ENCODE data around the gene NXPH2.

The NXPH2 gene

DNA sequence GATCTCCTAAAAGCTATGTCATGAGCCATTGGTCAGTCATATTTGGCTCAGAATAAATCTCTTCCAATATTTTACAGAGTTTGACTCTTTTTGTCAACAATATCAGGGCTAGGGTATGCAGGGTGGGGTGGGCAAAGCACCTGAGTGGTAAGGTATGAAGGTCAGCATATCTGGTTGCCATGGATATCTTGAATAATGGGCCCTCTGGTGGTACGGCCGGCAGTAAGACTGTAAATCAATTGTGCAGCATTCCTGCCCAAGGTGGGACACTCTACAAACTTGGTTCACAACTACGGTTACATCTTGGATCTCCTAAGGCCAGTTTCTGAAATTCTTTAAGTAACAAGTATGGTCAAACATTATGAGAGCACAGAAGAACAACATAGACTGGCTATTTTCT is 159.1 kb downstream of the NXPH2 start:
- H3K4me3 ChIP-seq (ENCODE audit: insufficient read length, low read depth) = no peak overlapping the region
- no peak for DNase-seq (ENCODE audit: low read depth, low spot score)
- no peaks in the 10 kb centered on the region for H3K9me3 ChIP-seq (ENCODE audit: insufficient read depth, low read length)
- no peaks in the 10 kb centered on the region for H3K27me3 ChIP-seq (ENCODE audit: insufficient read depth, insufficient read length)
- H3K9ac ChIP-seq (ENCODE audit: insufficient read length, low read depth) = no peak overlapping the region
- TF ChIP-seq YY1 (IDR thresholded peaks at IDR 0.05; ENCODE audit: insufficient read depth, insufficient read length) (no peak), SUZ12 (IDR thresholded peaks at IDR 0.05; ENCODE audit: extremely low read depth, insufficient read depth, insufficient read length) (no peak), ZNF274 (IDR thresholded peaks at IDR 0.05; ENCODE audit: low read depth, low read length) (no peak)
- H3K4me1 ChIP-seq (ENCODE audit: insufficient read depth, insufficient read length) = no peaks in the 10 kb centered on the region
- H3K36me3 ChIP-seq (ENCODE audit: insufficient read depth, insufficient read length, low read length) = no peaks in the 10 kb centered on the region

DNA sequence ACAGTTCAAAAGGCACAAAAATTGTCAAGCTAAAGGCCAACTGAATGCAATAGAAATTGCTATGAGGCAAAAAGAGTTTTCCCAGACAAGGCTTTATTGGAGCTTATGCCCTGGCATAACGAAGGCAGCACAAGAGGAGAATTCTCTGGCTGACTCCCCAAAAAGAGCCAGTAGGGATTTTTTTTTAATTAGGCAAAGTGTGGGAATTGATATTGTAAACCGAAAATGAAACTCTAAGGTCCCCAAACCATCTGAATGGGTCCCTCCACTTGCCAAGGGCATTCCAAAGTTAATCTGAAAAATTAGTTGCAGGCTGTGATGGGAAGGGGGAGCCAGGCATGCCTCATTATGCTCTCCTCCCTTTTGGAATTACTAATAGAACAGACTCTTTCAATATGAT is 159.8 kb downstream of the NXPH2 start:
- TF ChIP-seq SUZ12 (IDR thresholded peaks at IDR 0.05; ENCODE audit: extremely low read depth, insufficient read depth, insufficient read length) (no peak), YY1 (IDR thresholded peaks at IDR 0.05; ENCODE audit: insufficient read depth, insufficient read length) (no peak), ZNF274 (IDR thresholded peaks at IDR 0.05; ENCODE audit: low read depth, low read length) (no peak)
- Histone ChIP-seq H3K4me3 (ENCODE audit: insufficient read length, low read depth) (no peak overlapping the region), H3K9ac (ENCODE audit: insufficient read length, low read depth) (no peak overlapping the region), H3K36me3 (ENCODE audit: insufficient read depth, insufficient read length, low read length) (no peaks in the 10 kb centered on the region), H3K9me3 (ENCODE audit: insufficient read depth, low read length) (no peaks in the 10 kb centered on the region), H3K27me3 (ENCODE audit: insufficient read depth, insufficient read length) (no peaks in the 10 kb centered on the region), H3K4me1 (ENCODE audit: insufficient read depth, insufficient read length) (no peaks in the 10 kb centered on the region)
- DNase-seq (ENCODE audit: low read depth, low spot score) = no peak

Measured in NT2/D1 (cell line).